Measurements from ENCODE around the gene PKD1. TPM values are rescaled to one million over a fixed set of nuclear protein-coding genes. Genes with fewer than 3 reads are reported as not detected.

Gene PKD1
- total RNA-seq, 4 donors from 2014 or later: 209 to 446 (median 293) TPM

DNA sequence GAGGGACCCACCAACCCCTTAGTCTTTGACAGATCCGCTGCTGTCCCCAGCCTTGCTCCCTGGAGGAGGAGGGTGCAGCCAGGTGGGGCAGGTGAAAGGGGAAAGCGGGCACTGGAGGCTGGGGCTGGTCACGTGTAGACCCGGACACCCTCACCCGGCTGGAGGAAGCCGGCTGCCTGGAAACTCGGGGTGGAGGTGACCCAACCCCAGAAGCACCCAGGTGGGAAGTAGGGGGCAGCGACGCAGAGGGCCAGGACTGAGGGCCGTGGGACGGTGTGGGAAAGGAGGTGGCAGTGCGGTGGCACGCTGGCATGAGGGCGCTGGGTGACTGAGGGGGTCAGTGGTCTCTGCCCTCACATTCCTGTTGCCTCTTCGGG, 22.6 kb upstream of the PKD1 start:
- WGBS: 89% methylated on average over 15 of the region's 15 CpGs
- peaks cover 86% of the 10 kb centered on the region for H3K4me1 ChIP-seq
- no peaks in the 10 kb centered on the region for H3K27me3 ChIP-seq
- peak overlapping the region; percentile 72 for H3K4me3 ChIP-seq
- no peaks in the 10 kb centered on the region for H3K9me3 ChIP-seq
- H3K27ac ChIP-seq: peak overlapping the region; percentile 91
- TF ChIP-seq EP300 (IDR thresholded peaks at IDR 0.05) (no peak), POLR2A (IDR thresholded peaks at IDR 0.05) (no peak), POLR2AphosphoS5 (IDR thresholded peaks at IDR 0.05) (no peak)
- TF ChIP-seq, protein P1, sequence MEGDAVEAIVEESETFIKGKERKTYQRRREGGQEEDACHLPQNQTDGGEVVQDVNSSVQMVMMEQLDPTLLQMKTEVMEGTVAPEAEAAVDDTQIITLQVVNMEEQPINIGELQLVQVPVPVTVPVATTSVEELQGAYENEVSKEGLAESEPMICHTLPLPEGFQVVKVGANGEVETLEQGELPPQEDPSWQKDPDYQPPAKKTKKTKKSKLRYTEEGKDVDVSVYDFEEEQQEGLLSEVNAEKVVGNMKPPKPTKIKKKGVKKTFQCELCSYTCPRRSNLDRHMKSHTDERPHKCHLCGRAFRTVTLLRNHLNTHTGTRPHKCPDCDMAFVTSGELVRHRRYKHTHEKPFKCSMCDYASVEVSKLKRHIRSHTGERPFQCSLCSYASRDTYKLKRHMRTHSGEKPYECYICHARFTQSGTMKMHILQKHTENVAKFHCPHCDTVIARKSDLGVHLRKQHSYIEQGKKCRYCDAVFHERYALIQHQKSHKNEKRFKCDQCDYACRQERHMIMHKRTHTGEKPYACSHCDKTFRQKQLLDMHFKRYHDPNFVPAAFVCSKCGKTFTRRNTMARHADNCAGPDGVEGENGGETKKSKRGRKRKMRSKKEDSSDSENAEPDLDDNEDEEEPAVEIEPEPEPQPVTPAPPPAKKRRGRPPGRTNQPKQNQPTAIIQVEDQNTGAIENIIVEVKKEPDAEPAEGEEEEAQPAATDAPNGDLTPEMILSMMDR (IDR thresholded peaks at IDR 0.05): no peak
- no peak for DNase-seq (ENCODE audit: low spot score in 2 of 2)
- no peaks in the 10 kb centered on the region for H3K36me3 ChIP-seq

DNA sequence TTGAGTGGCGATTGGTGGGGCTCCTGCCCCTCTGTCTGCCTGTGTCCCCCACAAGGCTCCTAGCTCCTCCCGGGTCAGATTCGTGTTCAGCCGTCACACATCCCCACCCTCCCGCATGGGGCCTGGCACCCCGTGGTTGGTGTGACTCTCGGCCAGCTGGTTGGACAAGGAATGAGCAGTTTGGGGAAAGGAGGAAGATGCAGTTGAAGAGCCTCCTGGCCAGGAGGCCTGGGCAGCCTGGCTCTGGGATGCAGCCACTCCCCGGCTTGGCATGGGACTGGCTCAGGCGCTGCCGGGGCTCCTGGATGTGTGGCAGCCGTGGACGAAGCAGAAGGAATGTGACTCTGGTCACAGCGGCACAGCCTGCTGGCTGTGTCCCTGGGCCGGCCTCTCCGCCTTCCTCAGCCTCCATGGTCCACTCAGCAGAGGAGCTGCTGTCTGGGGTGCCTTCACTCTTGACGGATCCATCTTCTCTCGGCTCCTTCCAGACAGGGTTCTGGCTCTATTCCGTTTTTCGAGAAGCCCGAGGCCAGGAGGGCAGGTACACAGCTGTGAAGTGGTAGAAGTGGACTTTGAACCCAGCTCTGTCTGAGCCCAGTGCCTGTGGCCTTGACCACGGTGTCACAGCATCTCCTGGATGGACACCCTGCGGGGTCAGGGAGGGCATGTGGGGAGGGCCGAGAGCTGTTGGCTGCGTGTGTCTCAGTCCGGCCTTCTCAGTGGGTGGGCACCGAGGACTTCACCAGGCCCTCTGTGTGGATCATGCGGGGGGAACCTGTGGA, 22.0 kb upstream of the PKD1 start:
- Histone ChIP-seq H3K4me1 (peaks cover 86% of the 10 kb centered on the region), H3K4me3 (peak overlapping the region; percentile 72), H3K36me3 (no peaks in the 10 kb centered on the region), H3K9me3 (no peaks in the 10 kb centered on the region), H3K27ac (peak overlapping the region; percentile 91), H3K27me3 (no peaks in the 10 kb centered on the region)
- 65% methylated on average over 12 of the region's 27 CpGs for WGBS
- TF ChIP-seq POLR2A (IDR thresholded peaks at IDR 0.05) (no peak), EP300 (IDR thresholded peaks at IDR 0.05) (no peak), POLR2AphosphoS5 (IDR thresholded peaks at IDR 0.05) (no peak)
- TF ChIP-seq, protein P1 (IDR thresholded peaks at IDR 0.05): no peak
- no peak for DNase-seq (ENCODE audit: low spot score in 2 of 2)

DNA sequence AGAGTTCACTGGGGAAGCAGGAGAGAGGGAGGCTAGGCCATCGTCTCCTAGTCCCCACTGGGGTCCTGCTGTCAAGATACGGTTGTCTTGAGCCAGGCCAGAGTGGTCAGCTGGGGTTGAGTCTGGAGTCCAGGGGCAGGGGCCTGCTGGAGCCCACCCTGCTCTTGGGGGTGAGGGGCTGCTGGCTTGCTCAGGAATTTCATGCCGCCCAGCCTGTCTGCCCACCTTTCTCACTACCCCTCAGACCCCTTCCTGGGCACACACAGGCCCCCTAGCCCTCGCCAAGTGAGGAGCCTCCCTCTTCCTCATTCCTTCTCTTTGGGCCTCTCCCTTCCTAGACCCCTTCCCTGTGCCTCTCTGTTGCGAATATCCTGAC, 21.1 kb upstream of the PKD1 start:
- Histone ChIP-seq H3K4me3 (peak overlapping the region; percentile 72), H3K4me1 (peaks cover 86% of the 10 kb centered on the region), H3K36me3 (no peaks in the 10 kb centered on the region), H3K27me3 (no peaks in the 10 kb centered on the region), H3K27ac (peak overlapping the region; percentile 91), H3K9me3 (no peaks in the 10 kb centered on the region)
- TF ChIP-seq EP300 (IDR thresholded peaks at IDR 0.05) (no peak), POLR2AphosphoS5 (IDR thresholded peaks at IDR 0.05) (no peak), POLR2A (IDR thresholded peaks at IDR 0.05) (no peak)
- TF ChIP-seq, protein P1 (IDR thresholded peaks at IDR 0.05): no peak
- no peak for DNase-seq (ENCODE audit: low spot score in 2 of 2)
- 47% methylated on average over 5 of the region's 5 CpGs for WGBS

DNA sequence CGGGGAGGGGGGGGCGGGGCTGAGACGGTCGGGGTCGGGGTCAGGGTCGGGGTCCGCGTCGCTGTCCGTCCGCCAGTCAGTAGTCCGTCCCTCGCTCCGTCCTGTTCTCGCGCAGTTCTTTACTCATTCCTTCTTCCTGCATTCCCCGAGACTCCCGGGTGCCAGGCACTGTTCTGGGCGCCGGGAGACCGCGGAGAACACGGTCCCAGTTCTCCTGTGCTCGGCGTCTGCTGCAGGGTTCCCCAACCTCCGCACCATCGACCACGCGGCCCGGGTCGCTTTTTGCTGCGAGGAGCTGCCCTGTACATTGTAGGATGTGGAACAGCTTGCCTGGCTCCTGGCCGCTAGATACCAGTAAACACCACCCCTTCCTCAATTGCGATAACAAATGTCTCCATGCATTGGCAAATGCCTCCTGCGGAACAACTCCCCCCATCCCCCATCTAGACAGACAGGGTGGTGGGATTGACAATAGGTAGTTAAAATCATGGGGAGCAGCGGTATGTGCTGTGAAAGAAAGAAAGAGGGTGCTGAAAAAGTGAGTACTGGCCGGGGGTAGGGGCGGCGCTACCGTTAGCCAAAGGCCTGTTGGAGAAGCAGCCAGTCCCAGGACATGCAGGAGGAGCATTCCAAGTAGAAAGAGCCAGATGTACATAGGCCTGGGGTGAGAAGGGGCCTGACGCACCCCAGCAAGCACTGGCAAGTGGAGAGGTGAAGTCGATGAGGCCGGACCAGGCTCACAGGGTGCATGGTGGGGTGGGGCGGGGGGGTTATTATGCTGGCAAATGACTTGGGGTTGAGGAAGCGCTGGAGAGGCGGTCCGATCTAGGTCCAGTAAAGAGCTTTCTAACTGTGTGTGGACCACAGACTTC, 20.5 kb upstream of the PKD1 start:
- Histone ChIP-seq H3K4me3 (peak overlapping the region; percentile 72), H3K36me3 (no peaks in the 10 kb centered on the region), H3K27ac (peak overlapping the region; percentile 91), H3K4me1 (peaks cover 86% of the 10 kb centered on the region), H3K27me3 (no peaks in the 10 kb centered on the region), H3K9me3 (no peaks in the 10 kb centered on the region)
- WGBS: 9% methylated on average over 15 of the region's 47 CpGs
- TF ChIP-seq, protein P1 (IDR thresholded peaks at IDR 0.05): no peak
- TF ChIP-seq POLR2AphosphoS5 (IDR thresholded peaks at IDR 0.05) (peak in 1 of 3 donors; percentile 41), POLR2A (IDR thresholded peaks at IDR 0.05) (no peak), EP300 (IDR thresholded peaks at IDR 0.05) (no peak)
- no peak for DNase-seq (ENCODE audit: low spot score in 2 of 2)

Measured in suprapubic skin (tissue), 4 donors.